SK-N-SH (cell line): ENCODE data around the gene FGF19.

Experiments used
- PBX3 ChIP-seq: IDR thresholded peaks from 2 replicates; pipeline ENCODE4; 2012
- REST ChIP-seq: IDR thresholded peaks from 2 replicates; pipeline ENCODE4 v1.6.1; 2012; ENCODE audit warnings: mild to moderate bottlenecking, low read depth, low read length, moderate library complexity
- TEAD4 ChIP-seq: IDR thresholded peaks from 2 replicates; pipeline ENCODE4 v1.4.0; 2012; ENCODE audit warnings: mild to moderate bottlenecking, borderline replicate concordance; ENCODE audit not compliant: insufficient read depth
- TF ChIP-seq, protein P1 (sequence below): fragments of 200-600 bp; sonication (generic); IDR thresholded peaks from 2 replicates; pipeline ENCODE4 v1.6.1; 2017; ENCODE audit warnings: antibody characterized with exemption, mild to moderate bottlenecking, moderate library complexity

GRCh38 chr11:69732910-69733309 lies 29.1 kb upstream of the FGF19 start:
- TF ChIP-seq TEAD4 = no peak
- TF ChIP-seq PBX3 = no peak
- TF ChIP-seq, protein P1, sequence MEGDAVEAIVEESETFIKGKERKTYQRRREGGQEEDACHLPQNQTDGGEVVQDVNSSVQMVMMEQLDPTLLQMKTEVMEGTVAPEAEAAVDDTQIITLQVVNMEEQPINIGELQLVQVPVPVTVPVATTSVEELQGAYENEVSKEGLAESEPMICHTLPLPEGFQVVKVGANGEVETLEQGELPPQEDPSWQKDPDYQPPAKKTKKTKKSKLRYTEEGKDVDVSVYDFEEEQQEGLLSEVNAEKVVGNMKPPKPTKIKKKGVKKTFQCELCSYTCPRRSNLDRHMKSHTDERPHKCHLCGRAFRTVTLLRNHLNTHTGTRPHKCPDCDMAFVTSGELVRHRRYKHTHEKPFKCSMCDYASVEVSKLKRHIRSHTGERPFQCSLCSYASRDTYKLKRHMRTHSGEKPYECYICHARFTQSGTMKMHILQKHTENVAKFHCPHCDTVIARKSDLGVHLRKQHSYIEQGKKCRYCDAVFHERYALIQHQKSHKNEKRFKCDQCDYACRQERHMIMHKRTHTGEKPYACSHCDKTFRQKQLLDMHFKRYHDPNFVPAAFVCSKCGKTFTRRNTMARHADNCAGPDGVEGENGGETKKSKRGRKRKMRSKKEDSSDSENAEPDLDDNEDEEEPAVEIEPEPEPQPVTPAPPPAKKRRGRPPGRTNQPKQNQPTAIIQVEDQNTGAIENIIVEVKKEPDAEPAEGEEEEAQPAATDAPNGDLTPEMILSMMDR = no peak
- no peak for TF ChIP-seq REST
